Measurements from ENCODE around the gene SIK2. TPM values are rescaled to one million over a fixed set of nuclear protein-coding genes. Genes with fewer than 3 reads are reported as not detected.

Gene SIK2
- total and polyA plus RNA-seq, 11 donors: 4.1 to 45.8 (median 27.5) TPM

- no peaks in the 10 kb centered on the region for H3K9me3 ChIP-seq
- H3K27me3 ChIP-seq: no peaks in the 10 kb centered on the region
- no peak overlapping the region for H3K27ac ChIP-seq
- intact Hi-C loops (cut with DNase I): loop anchor here in 1 of 10 donors (5.0 kb wide), 1 partner anchor 67 kb away; no protein-coding TSS in a partner anchor
- TF ChIP-seq CTCF (IDR thresholded peaks at IDR 0.05) (no peak), POLR2A (IDR thresholded peaks at IDR 0.05) (no peak)
- H3K4me1 ChIP-seq: peaks cover 2 to 58% (median 11%) of the 10 kb centered on the region in 12 donors
- peaks cover 0 to 39% (median 20%) of the 10 kb centered on the region in 9 donors for H3K36me3 ChIP-seq
- no peak for DNase-seq
- no peak overlapping the region for H3K4me3 ChIP-seq
- 86 to 96% (median 91%) methylated on average over 3 of the region's 3 CpGs for WGBS, 4 donors
- no peak for ATAC-seq
Measured at GRCh38 chr11:111698852-111699559, 96.8 kb downstream of the SIK2 start.

GRCh38 chr11:111699579-111700156 lies 97.4 kb downstream of the SIK2 start:
- H3K36me3 ChIP-seq: peaks cover 0 to 46% (median 26%) of the 10 kb centered on the region in 9 donors
- no peak overlapping the region for H3K4me3 ChIP-seq
- WGBS, 4 donors: 91 to 100% (median 95%) methylated on average over 1 of the region's 1 CpG
- ATAC-seq (no peak), DNase-seq (no peak)
- peaks cover 0 to 51% (median 7%) of the 10 kb centered on the region in 12 donors for H3K4me1 ChIP-seq
- intact Hi-C loops (cut with DNase I): loop anchor here in 2 of 10 donors (5.0 to 10.0 kb wide), 2 partner anchors 67 to 95 kb away; partner anchors contain the start of gene SIK2 (in 1 of the 2)
- H3K9me3 ChIP-seq: no peaks in the 10 kb centered on the region
- H3K27me3 ChIP-seq: no peaks in the 10 kb centered on the region
- H3K27ac ChIP-seq: no peak overlapping the region
- TF ChIP-seq POLR2A (IDR thresholded peaks at IDR 0.05) (no peak), CTCF (IDR thresholded peaks at IDR 0.05) (no peak)

- intact Hi-C loops (cut with DNase I): loop anchor here in 1 of 10 donors (10.0 kb wide), 1 partner anchor 95 kb away; the partner anchor contains the start of gene SIK2
- H3K27ac ChIP-seq: no peak overlapping the region
- peaks cover 0 to 51% (median 31%) of the 10 kb centered on the region in 9 donors for H3K36me3 ChIP-seq
- H3K4me1 ChIP-seq: peaks cover 0 to 46% (median 3%) of the 10 kb centered on the region in 12 donors
- DNase-seq: no peak
- no peaks in the 10 kb centered on the region for H3K9me3 ChIP-seq
- no peaks in the 10 kb centered on the region for H3K27me3 ChIP-seq
- no peak for TF ChIP-seq CTCF (IDR thresholded peaks at IDR 0.05)
- TF ChIP-seq POLR2A (IDR thresholded peaks at IDR 0.05): no peak
- no peak overlapping the region for H3K4me3 ChIP-seq
- WGBS, 4 donors: 95 to 100% (median 97%) methylated on average over 1 of the region's 1 CpG
- no peak for ATAC-seq
Measured at GRCh38 chr11:111700162-111700561, 97.9 kb downstream of the SIK2 start.

- no peak for ATAC-seq
- Histone ChIP-seq H3K27me3 (no peaks in the 10 kb centered on the region), H3K4me1 (peaks cover 3 to 38% (median 11%) of the 10 kb centered on the region in 12 donors), H3K27ac (no peak overlapping the region), H3K9me3 (no peaks in the 10 kb centered on the region), H3K4me3 (no peak overlapping the region), H3K36me3 (peaks cover 0 to 70% (median 50%) of the 10 kb centered on the region in 9 donors)
- TF ChIP-seq CTCF (IDR thresholded peaks at IDR 0.05) (no peak), POLR2A (IDR thresholded peaks at IDR 0.05) (no peak)
- no peak for DNase-seq
- intact Hi-C loops (cut with DNase I): loop anchor here in 1 of 10 donors (10.0 kb wide), 1 partner anchor 98 kb away; the partner anchor contains the start of gene SIK2
- WGBS, 4 donors: 83 to 88% (median 84%) methylated on average over 5 of the region's 5 CpGs
Measured at GRCh38 chr11:111702623-111703022, 100.4 kb downstream of the SIK2 start.
